NCI-H2107 treated with DMSO at 0.1 percent for 48 hours (cell line): ENCODE measurements around the gene CRYBG3.
"Not testable (repeated sequence)": the region's sequence is repeated elsewhere in the genome, so short reads cannot be mapped to it uniquely, and the experiment has no call there.

Experiments used
- DNase-seq: peaks from one replicate; lab custom pipeline; 2025; ENCODE audit not compliant: unreplicated experiment; lab: John Stamatoyannopoulos, UW

The CRYBG3 gene

DNA sequence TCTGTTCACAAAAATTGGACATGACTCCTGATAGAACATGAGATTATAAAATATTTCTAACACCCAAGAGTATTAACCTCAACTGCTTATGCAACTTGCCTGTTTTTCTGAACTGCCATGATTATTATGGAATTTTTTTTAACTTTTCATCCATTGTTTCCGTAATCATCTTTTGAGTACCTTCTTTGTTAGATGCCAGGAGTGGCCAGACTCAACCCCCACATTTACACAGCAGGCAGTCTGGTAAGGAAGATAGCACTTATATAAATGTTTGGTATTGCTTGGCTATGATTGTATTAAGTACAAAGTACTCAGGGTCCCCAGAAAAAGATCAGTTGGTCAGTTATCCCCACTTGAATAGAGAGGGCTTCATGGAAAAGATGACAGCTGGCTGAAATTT, 74.3 kb downstream of the CRYBG3 start:
- DNase-seq, result no peak

DNA sequence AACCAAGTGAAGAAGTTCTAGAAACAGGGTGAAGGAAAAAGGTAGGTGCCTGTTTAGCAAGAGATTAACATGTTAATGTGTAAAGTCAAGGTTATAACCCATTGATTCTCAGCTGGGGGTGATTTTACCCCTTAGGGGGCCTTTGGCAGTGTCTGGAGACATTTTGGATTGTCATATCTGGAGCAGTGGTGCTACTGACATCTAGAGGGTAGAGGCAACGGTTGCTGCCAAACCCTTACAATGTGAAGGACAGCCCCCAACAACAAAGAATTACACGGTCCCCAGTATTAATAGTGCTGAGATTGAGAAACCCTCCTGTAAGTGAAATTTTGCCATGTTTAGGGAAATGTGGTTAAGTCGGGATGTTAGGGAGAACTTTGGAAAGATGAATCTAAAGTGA, 74.7 kb downstream of the CRYBG3 start:
- DNase-seq, result no peak

DNA sequence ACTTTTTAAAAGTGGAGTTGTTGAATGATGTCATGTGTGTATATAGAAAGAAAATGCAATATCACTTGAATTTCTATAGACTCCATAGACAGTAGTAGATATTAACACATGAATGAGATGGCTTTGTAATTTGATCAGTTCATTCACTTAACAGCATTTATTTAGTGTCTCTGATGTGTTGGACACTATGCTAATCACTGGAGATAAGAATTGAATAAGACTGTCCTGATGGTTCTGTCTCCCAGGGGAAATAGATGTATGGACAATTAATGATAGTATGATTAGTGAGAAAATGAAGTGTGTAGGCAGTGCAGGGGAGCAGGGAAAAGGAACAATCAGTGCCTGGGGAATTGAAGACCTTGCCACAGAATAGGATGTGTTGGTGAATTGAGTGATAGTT, 77.5 kb downstream of the CRYBG3 start:
- no peak for DNase-seq

DNA sequence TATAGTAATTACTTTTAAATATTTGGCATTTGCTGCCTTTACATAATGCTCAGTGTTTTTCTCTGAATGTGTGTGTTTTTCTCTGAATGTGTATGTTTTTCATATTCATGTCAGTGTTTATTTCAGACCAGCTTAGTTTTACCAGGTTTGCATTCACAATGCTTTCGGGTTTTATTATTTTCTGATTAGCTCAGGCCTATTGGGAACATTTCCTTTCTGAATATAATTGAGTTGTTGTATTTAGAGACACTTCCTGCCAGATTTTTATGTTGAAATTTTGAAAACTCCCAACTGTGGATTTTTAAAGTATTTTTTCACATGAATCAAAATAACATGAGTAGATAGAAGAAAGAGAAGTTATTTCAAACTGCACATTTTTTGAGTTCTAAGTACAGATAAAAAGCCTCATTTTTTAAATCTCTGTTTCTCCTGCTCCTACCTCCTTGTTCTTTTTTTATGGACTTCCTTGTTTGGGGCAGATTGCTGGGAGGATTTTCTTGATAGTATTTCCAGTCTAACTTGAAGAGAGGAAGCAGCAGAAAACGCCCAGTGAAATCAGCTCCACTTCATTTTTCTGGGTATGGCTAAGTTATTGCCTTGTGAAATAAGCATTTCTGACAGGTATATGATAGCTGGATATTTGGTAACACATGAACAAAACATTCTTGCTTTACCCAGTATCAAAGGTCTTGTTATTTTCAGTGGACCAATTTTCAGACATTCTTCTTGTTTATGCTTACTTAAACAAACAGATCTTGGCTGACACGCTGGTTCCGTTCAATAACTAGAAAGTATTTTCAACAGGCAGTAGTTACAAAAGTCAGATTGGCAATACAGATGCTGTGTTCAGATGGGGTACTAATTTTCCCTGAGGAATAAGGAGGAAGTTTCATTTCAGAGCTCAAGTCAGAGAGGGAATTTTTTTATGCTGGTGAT, 79.8 kb downstream of the CRYBG3 start:
- DNase-seq, result no peak

DNA sequence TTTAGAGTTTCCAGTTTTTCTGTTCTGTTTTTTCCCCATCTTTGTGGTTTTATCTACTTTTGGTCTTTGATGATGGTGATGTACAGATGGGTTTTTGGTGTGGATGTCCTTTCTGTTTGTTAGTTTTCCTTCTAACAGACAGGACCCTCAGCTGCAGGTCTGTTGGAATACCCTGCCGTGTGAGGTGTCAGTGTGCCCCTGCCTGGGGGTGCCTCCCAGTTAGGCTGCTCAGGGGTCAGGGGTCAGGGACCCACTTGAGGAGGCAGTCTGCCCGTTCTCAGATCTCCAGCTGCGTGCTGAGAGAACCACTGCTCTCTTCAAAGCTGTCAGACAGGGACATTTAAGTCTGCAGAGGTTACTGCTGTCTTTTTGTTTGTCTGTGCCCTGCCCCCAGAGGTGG, 88.0 kb downstream of the CRYBG3 start:
- DNase-seq, result not testable (repeated sequence)

DNA sequence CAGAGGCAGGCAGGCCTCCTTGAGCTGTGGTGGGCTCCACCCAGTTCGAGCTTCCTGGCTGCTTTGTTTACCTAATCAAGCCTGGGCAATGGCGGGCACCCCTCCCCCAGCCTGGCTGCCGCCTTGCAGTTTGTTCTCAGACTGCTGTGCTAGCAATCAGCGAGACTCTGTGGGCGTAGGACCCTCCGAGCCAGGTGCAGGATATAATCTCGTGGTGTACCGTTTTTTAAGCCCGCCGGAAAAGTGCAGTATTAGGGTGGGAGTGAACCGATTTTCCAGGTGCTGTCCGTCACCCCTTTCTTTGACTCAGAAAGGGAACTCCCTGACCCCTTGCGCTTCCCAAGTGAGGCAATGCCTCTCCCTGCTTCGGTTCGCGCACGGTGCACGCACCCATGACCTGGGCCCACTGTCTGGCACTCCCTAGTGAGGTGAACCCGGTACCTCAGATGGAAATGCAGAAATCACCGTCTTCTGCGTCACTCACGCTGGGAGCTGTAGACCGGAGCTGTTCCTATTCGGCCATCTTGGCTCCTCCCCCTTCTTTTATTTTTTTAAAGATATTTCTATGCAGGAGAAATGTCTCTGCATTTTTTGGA, 88.5 kb downstream of the CRYBG3 start:
- DNase-seq, result not testable (repeated sequence)

DNA sequence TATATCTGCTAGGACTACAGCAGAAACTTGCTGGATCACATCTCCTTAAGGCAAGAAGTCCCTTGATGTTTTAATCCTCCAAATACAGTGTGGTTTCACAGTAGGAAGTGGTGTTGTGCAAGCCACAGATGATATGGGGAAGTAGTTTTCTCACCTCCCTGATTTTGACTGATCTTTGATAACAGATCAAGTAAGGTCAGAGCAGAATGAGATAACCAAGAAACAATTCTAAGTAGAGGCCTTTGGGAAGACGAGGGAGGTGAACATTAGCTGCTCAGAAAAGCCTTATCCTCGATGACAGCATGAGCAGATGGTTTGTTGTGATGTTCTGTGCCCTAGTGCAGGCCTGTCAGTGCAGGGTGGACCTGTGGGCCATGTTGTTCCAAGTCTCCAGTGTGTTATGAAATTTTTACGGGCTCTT, 89.1 kb downstream of the CRYBG3 start:
- DNase-seq, result no peak

DNA sequence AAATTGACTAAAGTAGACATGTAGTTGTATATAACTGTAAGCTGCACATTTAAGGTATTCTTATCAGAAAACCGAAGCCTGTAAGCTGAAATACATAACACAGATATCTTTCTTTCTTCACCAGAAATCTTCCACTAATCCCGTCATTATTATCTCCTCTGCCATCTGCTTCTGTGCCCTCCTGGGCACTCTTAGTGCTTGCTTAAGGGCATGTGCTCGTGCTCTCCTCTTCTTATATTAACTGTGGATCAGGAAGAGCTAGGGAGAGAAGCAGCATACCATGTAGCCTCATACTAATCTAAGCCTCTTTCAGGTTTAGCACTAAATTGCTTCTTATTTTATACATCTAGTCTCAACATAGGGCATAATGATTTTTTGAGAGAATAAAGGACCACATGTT, 89.6 kb downstream of the CRYBG3 start:
- DNase-seq, result no peak

DNA sequence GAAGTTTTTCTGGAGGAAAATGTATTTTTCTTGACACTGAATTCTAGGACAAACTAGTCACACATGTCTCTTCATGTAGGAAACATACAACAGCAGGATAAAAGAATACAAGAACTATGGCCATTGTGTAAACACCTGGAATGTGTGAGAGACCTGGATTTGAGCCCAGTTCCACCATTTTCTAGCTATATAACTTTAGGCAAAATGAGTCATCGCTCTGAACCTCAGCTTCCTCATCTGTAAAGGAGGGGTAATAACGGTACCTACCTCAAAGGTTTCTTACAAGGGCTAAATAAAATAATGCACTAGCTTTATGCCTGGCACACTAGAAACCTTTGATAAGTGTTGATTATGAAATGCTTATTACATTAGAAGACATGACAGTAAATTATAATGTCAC, 92.6 kb downstream of the CRYBG3 start:
- DNase-seq, result no peak

DNA sequence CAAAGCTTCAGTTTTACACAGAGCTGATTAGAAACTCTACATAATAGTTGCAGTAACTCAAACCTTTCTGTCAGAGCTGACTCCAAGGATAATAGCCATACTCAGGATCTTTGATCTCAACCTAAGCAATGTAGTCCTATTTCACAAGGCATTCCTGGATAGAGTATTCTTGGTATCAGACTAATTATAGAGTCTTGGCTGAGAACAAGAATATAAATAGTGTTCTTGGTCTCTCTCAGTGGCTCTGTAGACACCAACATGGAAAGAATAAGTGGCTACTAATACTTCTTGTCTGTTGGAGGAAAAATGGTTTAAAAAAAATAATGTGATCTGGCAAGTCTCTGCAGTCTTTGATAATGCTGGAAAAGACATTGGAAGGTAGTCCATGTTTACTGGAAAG, 94.8 kb downstream of the CRYBG3 start:
- no peak for DNase-seq

DNA sequence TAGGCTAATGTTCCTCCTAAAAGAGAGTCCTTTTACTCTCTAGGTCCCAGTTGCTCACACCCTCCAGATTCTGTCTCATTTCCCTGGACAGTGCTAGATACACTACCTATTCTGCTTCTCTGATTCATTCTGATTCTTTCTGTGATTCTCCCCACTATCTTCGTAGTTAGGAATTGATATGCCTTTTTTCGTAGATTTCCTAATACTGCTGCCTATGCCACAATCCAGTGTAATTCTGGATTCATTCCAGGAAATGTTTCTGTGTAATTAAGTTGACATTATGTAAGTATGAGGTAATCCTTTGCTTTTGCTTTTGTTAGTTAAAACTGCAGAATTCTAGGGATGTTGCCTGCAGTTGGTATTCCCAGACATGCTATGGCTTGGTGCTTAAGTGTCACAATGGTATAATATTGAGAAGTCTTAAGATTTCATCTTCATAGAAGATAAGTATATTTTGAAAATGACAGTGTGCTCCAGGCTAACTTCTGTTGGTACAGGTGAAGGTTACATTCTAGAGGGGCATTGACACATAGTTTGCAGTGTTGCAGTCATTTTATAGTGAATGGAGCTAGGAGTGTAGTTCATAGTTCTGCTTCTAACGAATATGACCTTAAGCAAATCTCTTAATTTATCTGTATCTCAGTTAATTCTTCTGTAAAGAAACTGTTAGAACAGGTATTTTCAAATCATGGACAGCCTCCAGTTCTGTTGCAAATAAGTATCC, 96.2 kb downstream of the CRYBG3 start:
- DNase-seq, result no peak

DNA sequence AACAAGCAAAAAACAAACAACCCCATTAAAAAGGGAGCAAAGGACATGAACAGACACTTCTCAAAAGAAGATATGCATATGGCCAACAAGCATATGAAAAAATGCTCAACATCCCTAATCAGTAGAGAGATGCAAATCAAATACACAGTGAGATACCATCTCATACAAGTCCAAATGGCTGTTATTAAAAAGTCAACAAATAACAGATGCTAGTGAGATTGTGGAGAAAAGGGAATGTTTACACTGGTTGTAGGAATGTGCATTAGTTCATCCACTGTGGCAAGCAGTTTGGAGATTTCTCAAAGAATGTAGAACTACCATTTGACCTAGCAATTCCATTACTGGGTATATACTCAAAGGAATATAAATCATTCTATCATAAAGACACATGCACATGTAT, 105.9 kb downstream of the CRYBG3 start:
- DNase-seq, result no peak

DNA sequence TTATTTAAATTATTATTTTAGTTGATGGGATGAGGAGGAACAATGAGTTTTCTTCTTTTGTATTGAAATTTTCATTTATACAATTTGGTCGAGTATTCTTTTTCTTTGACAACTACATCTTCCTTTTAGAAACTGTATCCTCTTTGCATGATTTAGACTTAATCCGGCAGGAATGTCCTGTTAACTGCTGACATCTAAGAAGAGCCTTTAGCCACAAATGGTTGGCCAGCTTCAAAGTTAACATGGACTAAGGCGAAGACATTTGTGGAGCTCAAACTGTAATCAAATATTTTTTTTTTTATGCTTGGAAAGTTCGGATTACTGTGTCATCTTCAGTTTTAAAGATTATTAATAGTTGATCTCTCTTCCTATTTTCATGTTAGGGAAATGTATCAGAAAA, 107.2 kb downstream of the CRYBG3 start:
- DNase-seq, result no peak

DNA sequence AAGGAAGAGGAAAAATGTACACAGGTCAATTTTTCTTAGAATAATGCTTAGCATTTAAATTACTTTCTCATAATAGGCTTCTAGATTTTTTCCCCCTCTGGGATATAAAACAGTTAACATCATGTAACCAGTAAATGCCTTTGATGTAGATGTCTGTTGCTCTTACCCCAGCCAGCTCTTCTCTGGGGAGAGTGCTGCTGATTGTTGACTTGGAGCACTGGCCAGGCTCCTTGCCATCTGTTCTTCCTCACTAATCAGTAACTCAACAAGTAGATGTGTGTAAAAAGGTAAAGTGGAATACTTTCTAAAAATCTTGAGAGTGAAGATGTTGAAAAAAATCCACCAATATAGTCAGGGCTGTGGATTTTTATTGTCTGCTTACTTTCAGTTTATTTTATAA, 108.2 kb downstream of the CRYBG3 start:
- no peak for DNase-seq

DNA sequence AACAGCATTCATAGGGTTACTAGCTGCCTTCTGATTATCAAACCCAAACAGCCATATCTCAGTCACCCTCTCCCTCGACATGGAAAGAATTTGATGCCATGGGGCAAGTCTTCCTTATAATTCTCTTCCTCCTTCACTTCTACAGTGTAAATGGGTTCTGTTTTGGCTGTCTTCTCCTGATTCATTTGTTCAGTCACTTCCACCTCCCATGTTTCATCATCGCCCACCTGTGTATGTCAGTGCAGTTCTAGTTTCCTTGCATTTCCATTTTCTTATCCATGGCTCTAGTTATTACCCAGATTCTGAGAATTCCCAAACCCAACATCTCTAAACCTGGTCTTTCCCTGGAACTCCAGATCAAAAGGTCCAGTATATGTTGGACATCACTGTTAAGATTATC, 109.4 kb downstream of the CRYBG3 start:
- DNase-seq, result no peak

DNA sequence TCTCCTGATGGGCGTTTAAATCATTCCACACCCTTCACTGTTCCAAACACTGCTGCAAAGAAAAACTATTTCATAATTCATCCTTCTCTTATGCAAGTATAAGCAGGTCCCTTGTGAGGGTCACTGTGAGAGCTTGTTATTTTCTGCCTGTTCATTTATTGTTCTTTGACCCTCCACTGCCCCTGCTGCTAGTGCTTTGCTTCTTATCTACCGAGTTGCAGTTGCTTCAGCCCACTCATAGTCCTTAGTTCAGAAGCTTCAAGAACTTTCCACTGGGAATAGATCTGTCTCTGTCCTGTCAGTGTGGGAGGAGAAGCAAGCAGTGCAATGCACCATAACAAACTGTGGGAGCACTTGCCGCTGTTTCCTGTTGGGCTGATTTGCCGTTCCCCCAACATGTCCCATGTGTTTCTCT, 110.6 kb downstream of the CRYBG3 start:
- DNase-seq, result no peak

DNA sequence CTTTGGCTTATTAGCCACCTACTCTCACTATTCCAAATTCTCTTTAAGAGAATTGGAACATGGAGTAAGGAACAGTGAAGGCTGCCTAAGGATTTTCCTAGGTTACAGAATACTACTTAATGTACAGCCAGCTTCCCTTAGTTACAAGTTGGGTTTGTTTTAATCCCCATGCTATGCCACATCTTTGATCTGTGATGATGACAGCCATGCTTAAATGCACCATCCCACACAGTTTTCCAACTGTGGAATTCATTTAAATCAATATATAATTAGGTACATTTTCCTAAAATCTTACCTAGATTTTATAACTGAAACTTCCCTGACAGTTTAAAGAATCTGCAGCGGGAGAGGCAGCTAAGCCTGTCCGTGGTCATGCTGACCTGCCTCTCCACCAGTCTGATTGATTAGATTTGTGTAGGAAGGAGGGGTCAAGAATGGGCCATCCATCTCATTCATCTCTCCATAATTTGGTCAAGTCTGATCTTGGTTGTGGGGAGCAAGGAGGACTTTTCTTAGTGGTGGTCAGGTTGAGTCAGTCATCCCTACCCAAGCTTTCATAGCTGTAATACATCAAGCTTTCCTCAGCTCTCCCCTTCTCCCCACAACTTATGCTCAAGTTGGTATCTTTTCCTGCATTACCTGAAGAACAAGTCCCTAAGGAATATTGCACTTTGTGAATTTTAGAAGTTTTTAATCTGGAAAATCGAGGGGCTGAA, 113.3 kb downstream of the CRYBG3 start:
- no peak for DNase-seq

DNA sequence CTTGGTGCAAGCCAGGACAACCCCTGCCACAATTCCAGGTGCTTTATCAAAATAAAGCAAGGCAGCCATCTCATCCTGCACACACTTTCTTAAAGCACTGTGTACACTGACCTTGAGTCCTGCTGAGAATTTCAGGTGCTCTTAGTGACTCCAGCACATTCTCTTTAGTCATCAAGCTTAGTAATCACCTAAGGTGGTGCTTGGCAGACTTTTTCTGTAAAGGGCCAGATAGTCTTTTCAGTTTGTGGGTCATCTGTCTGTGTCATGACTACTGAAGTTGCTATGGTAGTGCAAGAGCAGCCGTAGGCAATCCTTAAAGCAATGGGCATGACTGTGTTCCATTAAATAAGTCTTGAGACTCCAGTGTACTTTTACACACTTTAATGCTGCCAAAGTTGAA, 114.0 kb downstream of the CRYBG3 start:
- DNase-seq, result no peak

DNA sequence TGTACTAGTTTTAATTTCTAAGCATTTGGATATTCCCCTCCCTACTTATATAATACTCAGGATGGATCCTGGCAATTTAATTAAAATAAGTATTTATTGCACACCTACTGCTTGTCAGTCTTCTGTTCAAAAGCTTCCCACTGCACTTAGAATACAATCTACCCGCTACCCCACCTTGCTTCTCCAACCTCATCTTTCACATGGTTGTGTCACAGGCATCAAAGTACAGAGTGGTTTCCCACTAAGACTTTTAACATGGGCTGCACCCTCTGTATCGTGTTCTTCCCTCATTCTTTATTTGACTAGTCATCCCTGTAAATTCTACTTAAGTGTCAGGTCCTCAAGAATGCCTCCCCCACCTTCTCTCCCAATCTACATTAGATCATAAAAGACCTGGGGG, 115.4 kb downstream of the CRYBG3 start:
- DNase-seq, result no peak

DNA sequence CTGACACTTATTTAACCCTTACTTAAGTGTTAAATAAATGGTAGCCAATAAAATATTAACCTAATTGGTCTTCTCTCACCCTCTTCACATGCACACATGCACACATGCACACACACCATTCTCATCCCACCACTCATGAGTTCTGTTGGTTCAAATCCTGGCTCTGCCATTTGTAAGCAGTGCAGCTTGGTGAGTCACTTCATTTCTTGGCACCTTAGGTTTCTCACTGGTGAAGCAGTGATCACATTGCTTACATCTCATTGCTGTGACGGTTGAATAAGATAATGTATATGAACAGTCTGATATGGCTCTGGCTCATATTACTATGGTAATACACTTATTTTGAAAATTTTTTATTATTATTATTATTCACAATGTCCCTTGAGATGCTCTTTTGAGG, 116.6 kb downstream of the CRYBG3 start:
- no peak for DNase-seq

DNA sequence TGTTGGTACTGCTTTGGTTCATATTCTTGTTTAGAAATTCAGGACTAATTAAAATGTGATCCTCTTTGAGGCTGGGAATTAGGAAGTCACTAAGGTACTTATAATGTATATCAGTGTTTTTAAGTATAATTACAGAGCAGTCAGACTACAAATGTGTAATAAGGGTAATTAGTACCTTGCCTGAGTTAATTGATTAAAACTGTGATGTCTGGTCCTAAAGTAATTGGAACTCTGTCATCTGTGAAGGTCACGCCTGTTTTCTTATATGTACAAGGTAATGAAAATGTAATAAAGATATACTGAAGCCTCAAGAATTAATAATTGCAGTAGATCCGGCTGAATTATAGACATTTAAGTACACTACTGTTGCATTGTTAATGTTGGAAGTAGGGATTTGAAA, 117.6 kb downstream of the CRYBG3 start:
- DNase-seq, result no peak
